Measurements from ENCODE around the gene FTMT.

The FTMT gene

GRCh38 chr5:121890297-121890858 lies 38.7 kb downstream of the FTMT start:
- DNase-seq: no peak
- Histone ChIP-seq H3K36me3 (no peaks in the 10 kb centered on the region), H3K27ac (no peak overlapping the region), H3K4me3 (ENCODE audit: low read depth, low read length) (no peak overlapping the region), H3K27me3 (ENCODE audit: insufficient read depth, low read depth, severe bottlenecking) (no peaks in the 10 kb centered on the region), H3K9me3 (ENCODE audit: severe bottlenecking) (no peaks in the 10 kb centered on the region)
- TF ChIP-seq, protein P1, sequence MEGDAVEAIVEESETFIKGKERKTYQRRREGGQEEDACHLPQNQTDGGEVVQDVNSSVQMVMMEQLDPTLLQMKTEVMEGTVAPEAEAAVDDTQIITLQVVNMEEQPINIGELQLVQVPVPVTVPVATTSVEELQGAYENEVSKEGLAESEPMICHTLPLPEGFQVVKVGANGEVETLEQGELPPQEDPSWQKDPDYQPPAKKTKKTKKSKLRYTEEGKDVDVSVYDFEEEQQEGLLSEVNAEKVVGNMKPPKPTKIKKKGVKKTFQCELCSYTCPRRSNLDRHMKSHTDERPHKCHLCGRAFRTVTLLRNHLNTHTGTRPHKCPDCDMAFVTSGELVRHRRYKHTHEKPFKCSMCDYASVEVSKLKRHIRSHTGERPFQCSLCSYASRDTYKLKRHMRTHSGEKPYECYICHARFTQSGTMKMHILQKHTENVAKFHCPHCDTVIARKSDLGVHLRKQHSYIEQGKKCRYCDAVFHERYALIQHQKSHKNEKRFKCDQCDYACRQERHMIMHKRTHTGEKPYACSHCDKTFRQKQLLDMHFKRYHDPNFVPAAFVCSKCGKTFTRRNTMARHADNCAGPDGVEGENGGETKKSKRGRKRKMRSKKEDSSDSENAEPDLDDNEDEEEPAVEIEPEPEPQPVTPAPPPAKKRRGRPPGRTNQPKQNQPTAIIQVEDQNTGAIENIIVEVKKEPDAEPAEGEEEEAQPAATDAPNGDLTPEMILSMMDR (IDR thresholded peaks at IDR 0.05; ENCODE audit: low read depth, low read length): no peak

DNA sequence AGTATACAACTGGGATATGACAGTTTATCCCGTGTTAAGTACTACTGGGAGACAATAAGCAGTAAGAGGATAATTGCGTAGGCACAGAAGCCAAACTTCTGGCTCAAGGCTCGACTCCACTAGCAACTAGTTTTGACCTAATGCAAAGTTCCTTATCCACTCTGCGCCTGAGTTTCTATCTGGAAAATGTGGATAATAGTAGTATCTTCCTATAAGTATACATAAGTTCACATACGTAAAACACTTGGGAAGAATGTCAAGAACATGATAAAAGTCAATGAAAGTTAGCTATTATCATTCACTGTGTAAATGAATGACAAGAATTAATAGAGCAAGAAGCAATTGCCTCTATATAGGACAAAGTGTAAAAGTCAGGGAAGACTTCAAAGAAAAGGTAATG lies 45.7 kb downstream of the FTMT start:
- Histone ChIP-seq H3K4me3 (ENCODE audit: low read depth, low read length) (no peak overlapping the region), H3K27ac (no peak overlapping the region), H3K27me3 (ENCODE audit: insufficient read depth, low read depth, severe bottlenecking) (no peaks in the 10 kb centered on the region), H3K9me3 (ENCODE audit: severe bottlenecking) (no peaks in the 10 kb centered on the region), H3K36me3 (no peaks in the 10 kb centered on the region)
- TF ChIP-seq, protein P1 (IDR thresholded peaks at IDR 0.05; ENCODE audit: low read depth, low read length): no peak
- no peak for DNase-seq

- no peaks in the 10 kb centered on the region for H3K36me3 ChIP-seq
- no peak overlapping the region for H3K4me3 ChIP-seq (ENCODE audit: low read depth, low read length)
- H3K27ac ChIP-seq: no peak overlapping the region
- no peaks in the 10 kb centered on the region for H3K27me3 ChIP-seq (ENCODE audit: insufficient read depth, low read depth, severe bottlenecking)
- no peak for DNase-seq
- TF ChIP-seq, protein P1 (IDR thresholded peaks at IDR 0.05; ENCODE audit: low read depth, low read length): no peak
- no peaks in the 10 kb centered on the region for H3K9me3 ChIP-seq (ENCODE audit: severe bottlenecking)
Measured at GRCh38 chr5:121899346-121899745, 47.7 kb downstream of the FTMT start.

Measured in WERI-Rb-1 (cell line).